Muscle of back (tissue), 11 donors: ENCODE measurements around the gene KIFAP3. TPM values are rescaled to one million over a fixed set of nuclear protein-coding genes. Genes with fewer than 3 reads are reported as not detected.
"Not testable (repeated sequence)": the region's sequence is repeated elsewhere in the genome, so short reads cannot be mapped to it uniquely, and the experiment has no call there.

Experiments used
- DNase-seq, 3 donors: peaks; one replicate each; pipeline versions ENCODE4 v3.0.0 to v3.0.0-alpha.2; 2013
- polyA plus RNA-seq, 10 donors: library from polyadenylated mRNA; unstranded; fragments of 120-200 nt; gene quantifications; one replicate each; pipeline ENCODE4 v1.2.1, GENCODE V29; 2013; ENCODE audit not compliant: insufficient read length in 10 of 10

The KIFAP3 gene
- polyA plus RNA-seq, 10 donors = 28.8 to 47.1 (median 35.9) TPM

- no peak for DNase-seq
Observed at GRCh38 chr1:170067253-170067819, 7.2 kb downstream of the KIFAP3 start.

GRCh38 chr1:170064821-170065220, 9.7 kb downstream of the KIFAP3 start:
- peak in 1 of 3 donors; percentile 54 for DNase-seq

GRCh38 chr1:170063109-170063826, 11.2 kb downstream of the KIFAP3 start:
- no peak for DNase-seq

- DNase-seq = not testable (repeated sequence)
Observed at GRCh38 chr1:170061676-170062075, 12.8 kb downstream of the KIFAP3 start.

DNA sequence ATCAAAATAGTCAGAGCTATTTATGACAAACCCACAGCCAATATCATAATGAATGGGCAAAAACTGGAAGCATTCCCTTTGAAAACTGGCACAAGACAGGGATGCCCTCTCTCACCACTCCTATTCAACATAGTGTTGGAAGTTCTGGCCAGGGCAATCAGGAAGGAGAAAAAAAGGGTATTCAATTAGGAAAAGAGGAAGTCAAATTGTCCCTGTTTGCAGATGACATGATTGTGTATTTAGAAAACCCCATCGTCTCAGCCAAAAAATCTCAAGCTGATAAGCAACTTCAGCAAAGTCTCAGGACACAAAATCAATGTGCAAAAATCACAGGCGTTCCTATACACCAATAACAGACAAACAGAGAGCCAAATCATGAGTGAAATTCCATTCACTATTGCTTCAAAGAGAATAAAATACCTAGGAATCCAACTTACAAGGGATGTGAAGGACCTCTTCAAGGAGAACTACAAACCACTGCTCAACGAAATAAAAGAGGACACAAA, 14.4 kb downstream of the KIFAP3 start:
- not testable (repeated sequence) for DNase-seq

DNA sequence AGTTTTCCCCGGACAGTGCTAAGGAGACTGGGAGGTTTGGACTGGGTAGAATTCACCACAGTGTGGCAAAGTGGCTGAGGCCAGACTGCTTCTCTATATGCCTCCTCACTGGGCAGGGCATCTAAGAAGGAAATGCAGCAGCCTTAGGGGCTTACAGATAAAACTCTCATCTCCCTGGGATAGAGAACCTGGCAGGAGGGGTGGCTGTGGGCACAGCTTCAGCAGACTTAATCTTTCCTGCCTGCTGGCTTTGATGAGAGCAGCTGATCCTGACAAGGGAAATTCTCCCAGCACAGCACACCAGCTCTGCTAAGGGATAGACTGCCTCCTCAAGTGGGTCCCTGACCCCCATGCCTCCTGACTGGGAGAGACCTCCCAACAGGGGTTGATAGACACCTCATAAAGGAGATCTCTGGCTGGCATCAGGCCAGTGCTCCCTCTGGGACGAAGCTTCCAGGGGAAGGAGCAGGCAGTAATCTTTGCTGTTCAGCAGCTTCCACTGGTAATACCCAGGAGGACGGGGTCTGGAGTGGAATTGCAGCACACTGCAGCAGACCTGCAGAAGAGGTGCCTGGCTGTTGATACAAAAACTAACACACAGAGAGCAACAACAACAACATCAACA, 25.2 kb downstream of the KIFAP3 start:
- no peak for DNase-seq

DNA sequence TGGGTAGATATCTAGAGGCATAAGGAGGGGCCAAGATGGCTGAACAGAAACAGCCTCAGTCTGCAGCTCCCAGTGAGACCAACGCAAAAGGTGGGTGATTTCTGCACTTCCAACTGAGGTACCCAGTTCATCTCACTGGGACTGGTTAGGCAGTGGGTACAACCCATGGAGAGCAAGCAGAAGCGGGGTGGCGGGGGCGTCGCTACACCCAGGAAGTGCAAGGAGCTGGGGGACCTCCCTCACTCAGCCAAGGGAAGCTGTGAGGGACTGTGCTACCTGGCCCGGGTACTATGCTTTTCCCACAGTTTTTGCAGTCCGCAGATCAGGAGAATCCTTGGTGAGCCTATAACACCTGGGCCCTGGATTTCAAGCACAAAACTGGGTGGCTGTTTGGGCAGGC, 26.0 kb downstream of the KIFAP3 start:
- no peak for DNase-seq

DNA sequence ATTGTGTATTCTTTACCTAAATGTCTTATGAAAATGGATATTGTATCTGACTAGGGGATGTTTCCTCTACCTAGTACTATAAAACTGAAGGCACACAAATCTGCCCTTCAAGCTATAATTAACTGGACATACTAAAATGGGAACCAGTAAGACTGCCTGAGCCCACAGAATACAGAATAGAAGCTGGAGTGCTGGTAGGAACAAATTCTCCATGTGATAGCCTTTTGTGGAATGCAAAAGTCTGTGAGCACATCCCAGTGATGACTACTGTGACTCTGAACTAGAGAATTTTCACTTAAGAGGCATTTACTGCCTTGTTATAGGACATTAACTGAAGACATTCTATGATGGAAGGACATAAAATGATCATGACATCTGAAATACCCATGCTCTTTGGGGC, 30.3 kb downstream of the KIFAP3 start:
- DNase-seq = no peak

- DNase-seq = no peak
Observed at GRCh38 chr1:170041423-170042192, 32.9 kb downstream of the KIFAP3 start.

DNA sequence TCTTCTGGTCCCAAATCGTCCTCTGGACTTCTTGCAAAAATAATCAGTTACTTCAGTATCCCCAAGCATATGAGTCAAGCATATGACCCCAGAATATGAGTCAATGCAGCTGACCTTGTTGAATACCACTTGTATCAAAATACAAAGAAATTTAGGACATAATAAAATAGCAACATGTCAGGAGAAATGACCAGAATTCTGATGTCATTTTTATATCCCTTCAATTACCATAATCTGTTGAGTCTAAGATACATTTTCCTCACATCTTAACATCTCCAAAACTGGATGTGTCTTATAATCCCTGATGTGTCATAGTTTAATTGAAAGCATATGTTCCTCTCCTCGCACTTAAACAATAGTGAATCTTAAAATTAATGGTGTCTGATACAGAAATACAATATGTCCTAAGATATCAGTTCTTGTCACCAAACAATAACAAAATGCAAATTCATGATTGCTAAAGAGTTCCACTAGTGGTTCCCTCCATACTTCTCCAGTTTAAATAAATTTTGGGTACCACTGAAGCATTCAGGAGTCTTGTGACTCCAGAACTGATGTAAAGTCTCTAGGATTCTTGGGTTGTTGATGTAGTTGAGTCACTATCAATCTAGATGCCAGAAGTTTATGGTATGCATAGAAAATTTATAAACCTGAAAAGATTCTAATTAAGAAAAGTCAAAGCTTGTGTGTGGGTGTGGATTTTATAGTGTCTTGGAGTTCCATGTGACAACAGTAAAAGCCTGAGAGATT, 41.8 kb downstream of the KIFAP3 start:
- peak in 2 of 3 donors; percentile 13 to 38 for DNase-seq

GRCh38 chr1:170030212-170030611, 44.3 kb downstream of the KIFAP3 start:
- no peak for DNase-seq

GRCh38 chr1:170027760-170028159, 46.7 kb downstream of the KIFAP3 start:
- no peak for DNase-seq

GRCh38 chr1:170020859-170021258, 53.6 kb downstream of the KIFAP3 start:
- no peak for DNase-seq

DNA sequence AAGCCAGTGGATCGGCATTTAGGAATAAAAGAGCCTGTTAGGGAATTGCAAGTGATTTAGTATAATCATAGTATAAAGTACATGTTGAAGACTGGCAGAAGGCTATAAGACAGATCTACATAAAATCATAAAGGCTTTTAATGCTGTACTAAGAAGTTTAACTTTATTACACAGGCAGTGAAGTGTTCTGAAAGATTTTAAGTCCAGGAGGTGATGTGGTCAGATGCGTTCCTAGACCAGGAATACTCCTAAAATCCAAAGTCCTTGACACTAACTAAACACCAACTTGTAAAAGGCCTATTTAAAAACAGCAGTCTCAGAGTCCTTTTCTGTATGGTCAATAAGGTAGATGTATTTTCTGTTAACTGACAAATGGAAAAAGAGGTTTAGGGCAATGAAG, 57.0 kb downstream of the KIFAP3 start:
- no peak for DNase-seq

- no peak for DNase-seq
Observed at GRCh38 chr1:170012920-170013319, 61.6 kb downstream of the KIFAP3 start.

GRCh38 chr1:170010443-170010842, 64.1 kb downstream of the KIFAP3 start:
- DNase-seq = peak; percentile 60 to 76 (median 61)

DNA sequence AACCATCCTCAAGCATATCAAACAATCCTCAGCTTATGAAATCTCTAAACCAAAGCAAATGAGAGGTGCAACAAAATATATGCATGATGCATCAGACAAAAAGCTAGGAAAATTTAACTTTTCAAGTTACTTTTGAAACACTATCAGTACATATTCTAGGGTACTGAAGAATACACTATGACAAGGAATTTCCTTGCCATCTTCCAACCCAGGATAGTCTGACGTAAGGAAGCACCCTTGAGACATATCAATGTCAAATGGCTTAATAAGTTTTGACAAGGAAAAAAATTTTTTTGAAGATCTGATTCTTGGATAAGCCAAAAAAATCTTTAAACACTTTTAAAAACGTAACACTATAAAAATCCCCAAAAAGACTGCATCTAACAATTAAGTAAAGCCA, 64.9 kb downstream of the KIFAP3 start:
- peak in 2 of 3 donors; percentile 19 to 52 for DNase-seq

DNA sequence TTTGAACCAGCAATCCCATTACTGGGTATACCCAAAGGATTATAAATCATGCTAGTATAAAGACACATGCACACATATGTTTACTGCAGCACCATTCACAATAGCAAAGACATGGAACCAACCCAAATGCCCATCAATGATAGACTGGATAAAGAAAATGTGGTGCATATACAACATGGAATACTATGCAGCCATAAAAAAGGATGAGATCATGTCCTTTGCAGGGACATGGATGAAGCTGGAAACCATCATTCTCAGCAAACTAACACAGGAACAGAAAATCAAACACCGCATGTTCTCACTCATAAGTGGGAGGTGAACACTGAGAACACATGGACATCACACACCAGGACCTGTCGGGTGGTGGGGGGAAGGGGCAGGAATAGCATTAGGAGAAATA, 65.8 kb downstream of the KIFAP3 start:
- not testable (repeated sequence) for DNase-seq

- not testable (repeated sequence) for DNase-seq
Observed at GRCh38 chr1:170003270-170003835, 71.1 kb downstream of the KIFAP3 start.

DNA sequence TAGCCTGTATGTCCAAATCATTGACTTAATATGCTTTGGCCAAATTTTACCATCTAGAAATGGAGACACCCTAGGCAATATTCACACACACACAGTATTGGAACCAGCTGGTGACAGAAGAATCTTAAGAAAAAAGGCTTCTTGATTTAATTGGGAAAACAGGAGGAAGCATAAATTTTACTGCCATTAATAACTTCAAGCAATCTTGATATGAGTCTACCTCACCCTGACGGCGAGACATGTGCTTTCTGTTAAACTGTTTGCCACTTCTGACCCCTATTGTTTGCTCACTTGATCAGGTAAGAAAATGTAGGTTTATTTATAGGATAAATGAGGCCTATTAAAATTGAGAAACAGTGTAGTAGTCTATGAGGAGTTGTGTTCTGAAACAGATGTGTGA, 73.2 kb downstream of the KIFAP3 start:
- DNase-seq = no peak

DNA sequence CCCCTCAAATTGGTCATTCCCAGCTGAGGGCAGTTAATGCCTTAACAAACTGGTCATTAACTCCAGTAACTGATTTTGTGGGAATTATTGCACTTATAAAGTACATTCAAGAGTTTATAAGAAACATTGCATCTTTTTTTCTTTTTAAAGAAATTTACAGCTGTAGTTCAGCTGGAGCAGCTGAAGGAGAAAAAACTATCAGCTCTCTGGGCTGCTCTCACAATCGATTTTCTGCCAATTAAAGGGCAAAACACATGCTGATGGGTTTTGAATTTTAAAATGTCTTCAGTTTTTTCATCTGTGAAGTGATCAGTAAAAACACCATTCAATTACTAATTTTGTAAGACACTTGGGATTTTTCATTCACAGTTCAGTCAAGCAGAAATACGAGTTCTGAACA, 74.7 kb downstream of the KIFAP3 start:
- DNase-seq = peak in 1 of 3 donors; percentile 26
